Immature natural killer cell (primary cell): ENCODE results near the gene EPX. TPM values are rescaled to one million over a fixed set of nuclear protein-coding genes. Genes with fewer than 3 reads are reported as not detected.

Source experiments
- DNase-seq, 3 donors: peaks; one replicate each; pipeline ENCODE4 v3.0.0; 2022; ENCODE audit warnings: mixed read lengths in 1 of 3
- H3K27ac Mint-ChIP-seq, 6 donors: one replicate each; pipeline ENCODE4 v1.8.0; 2020; ENCODE audit warnings: mixed read lengths in 6 of 6, mild to moderate bottlenecking in 5 of 6, inconsistent platforms in 4 of 6, moderate library complexity in 3 of 6
- H3K27me3 Mint-ChIP-seq, 3 donors: one replicate each; pipeline ENCODE4 v1.8.0; 2020 to 2021; ENCODE audit warnings: low read depth in 3 of 3, mild to moderate bottlenecking in 3 of 3, mixed read lengths in 3 of 3, moderate library complexity in 3 of 3, inconsistent platforms in 1 of 3
- H3K36me3 Mint-ChIP-seq, 3 donors: one replicate each; pipeline ENCODE4 v1.8.0; 2020; ENCODE audit warnings: mixed read lengths in 3 of 3, inconsistent platforms in 2 of 3, mild to moderate bottlenecking in 2 of 3
- H3K4me1 Mint-ChIP-seq, 2 donors: one replicate each; pipeline ENCODE4 v1.8.0; 2020; ENCODE audit warnings: inconsistent platforms in 2 of 2, mild to moderate bottlenecking in 2 of 2, mixed read lengths in 2 of 2, moderate library complexity in 1 of 2
- H3K4me3 Mint-ChIP-seq, 5 donors: one replicate each; pipeline ENCODE4 v1.8.0; 2020; ENCODE audit warnings: mild to moderate bottlenecking in 5 of 5, mixed read lengths in 5 of 5, inconsistent platforms in 3 of 5, moderate library complexity in 3 of 5
- H3K9me3 Mint-ChIP-seq, 6 donors: one replicate each; pipeline ENCODE4 v1.8.0; 2020; ENCODE audit warnings: mild to moderate bottlenecking in 6 of 6, mixed read lengths in 6 of 6, inconsistent platforms in 4 of 6, moderate library complexity in 3 of 6
- polyA plus RNA-seq, 3 donors: library from polyadenylated mRNA; unstranded; fragments of 300-500 nt; fragmentation: Illumina TruSeq; gene quantifications; one replicate each; pipeline ENCODE4 v1.2.3, GENCODE V29; 2021

Gene EPX
- polyA plus RNA-seq, 3 donors from 2014 or later: not detected

DNA sequence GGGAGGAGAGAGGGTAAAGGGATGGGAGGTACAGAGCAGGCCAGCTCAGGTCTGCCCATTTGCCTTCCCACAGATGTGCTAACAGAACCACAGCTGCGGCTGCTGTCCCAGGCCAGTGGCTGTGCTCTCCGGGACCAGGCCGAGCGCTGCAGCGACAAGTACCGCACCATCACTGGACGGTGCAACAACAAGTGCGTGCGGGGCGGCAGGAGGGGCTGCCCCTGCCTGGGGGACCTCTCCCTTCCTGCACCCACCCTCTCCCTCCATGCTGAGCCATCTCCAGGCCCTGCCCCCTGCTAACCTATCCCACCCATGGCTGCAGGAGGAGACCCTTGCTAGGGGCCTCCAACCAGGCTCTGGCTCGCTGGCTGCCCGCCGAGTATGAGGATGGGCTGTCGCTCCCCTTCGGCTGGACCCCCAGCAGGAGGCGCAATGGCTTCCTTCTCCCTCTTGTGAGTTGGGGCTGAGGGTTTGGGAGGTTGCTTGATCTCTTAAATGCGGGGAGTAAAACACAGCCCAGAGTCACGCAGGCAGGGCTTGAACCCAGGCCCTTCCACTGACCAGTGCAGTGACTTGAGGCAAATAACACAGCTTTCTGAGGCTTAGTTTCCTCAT, 1.2 kb downstream of the EPX start:
- DNase-seq: no peak
- Mint-ChIP-seq H3K27ac (no peak overlapping the region), H3K4me3 (no peak overlapping the region), H3K27me3 (peaks cover 3 to 8% (median 4%) of the 10 kb centered on the region in 3 donors), H3K4me1 (no peaks in the 10 kb centered on the region), H3K36me3 (no peaks in the 10 kb centered on the region), H3K9me3 (no peaks in the 10 kb centered on the region)

DNA sequence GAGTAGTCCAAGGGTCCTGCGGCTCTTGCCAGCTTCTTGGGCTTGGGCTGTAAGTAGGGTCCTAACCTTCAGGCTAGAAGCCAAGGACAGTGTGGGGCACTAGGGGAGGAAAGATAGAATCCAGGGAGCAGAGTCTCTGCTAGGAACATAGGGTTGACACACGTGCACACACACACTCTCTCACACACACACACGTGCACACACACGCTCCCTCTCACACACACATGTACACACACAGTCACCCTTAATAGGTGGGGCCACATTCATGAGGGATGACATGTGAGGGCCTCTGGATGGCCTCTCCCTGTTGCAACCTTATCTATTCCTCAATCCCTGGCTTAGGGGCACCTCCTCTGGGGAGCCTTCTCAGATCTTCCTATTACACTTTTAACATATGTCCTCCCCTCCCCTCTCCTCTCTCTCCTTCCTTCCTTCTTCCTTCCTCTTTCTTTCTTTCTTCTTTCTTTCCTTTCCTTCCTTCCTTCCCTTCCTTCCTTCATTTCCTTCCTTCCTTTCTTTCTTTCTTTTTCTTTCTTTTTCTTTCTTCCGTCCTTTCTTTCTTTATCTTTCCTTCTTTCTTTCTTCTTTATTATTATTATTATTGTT, 3.1 kb downstream of the EPX start:
- H3K9me3 Mint-ChIP-seq: no peaks in the 10 kb centered on the region
- DNase-seq: no peak
- H3K27me3 Mint-ChIP-seq: peaks cover 3 to 10% (median 4%) of the 10 kb centered on the region in 3 donors
- H3K4me3 Mint-ChIP-seq: no peak overlapping the region
- no peak overlapping the region for H3K27ac Mint-ChIP-seq
- peaks cover 0 to 1% of the 10 kb centered on the region in 2 donors for H3K4me1 Mint-ChIP-seq
- H3K36me3 Mint-ChIP-seq: no peaks in the 10 kb centered on the region

DNA sequence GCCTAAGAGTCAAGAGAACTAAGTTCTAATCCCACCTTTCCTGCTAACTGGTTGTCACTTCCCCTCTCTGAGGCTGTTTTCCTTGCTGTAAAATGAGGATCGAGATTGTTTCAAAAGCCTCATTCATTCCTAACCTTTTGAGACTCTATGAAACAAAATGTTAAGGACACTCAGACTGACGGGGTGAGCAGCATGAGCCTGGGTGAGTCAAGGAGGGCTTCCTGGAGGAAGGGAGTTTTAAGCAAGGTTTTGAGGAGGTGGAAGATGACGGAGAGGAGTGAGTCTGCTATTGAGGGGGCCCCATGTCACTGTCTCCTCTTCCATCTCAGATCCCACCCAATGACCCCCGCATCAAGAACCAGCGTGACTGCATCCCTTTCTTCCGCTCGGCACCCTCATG, 4.1 kb downstream of the EPX start:
- Mint-ChIP-seq H3K4me1 (peaks cover 0 to 1% of the 10 kb centered on the region in 2 donors), H3K27ac (no peak overlapping the region), H3K9me3 (no peaks in the 10 kb centered on the region), H3K27me3 (peaks cover 3 to 10% (median 4%) of the 10 kb centered on the region in 3 donors), H3K4me3 (no peak overlapping the region), H3K36me3 (no peaks in the 10 kb centered on the region)
- DNase-seq: no peak

DNA sequence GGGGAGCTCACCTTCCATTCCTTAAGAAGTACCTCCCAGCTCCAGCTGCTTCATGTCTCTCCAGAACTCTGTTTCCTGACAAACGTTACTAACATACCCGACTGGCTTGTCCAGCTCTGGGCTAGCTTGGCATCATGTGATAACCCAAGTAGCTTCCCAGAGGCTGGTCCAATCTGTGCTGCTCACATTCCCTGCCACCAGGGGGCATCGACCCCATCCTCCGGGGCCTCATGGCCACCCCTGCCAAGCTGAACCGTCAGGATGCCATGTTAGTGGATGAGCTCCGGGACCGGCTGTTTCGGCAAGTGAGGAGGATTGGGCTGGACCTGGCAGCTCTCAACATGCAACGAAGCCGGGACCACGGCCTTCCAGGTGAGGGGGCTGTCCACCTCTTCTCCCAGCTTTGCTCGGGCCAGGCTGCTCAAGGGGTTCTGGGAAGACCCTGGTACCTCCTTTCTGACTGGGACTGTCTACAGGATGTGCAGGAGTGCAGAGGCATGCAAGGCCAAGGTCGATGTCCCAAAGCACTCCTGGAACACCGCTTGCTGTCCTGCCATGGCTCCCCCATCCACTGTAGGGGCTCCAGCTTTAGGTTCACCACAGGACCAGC, 7.6 kb downstream of the EPX start:
- Mint-ChIP-seq H3K4me1 (peaks cover 0 to 1% of the 10 kb centered on the region in 2 donors), H3K9me3 (no peaks in the 10 kb centered on the region), H3K27me3 (peaks cover 3 to 8% (median 6%) of the 10 kb centered on the region in 3 donors), H3K27ac (no peak overlapping the region), H3K4me3 (no peak overlapping the region), H3K36me3 (peaks cover 0 to under 1% (median 0%) of the 10 kb centered on the region in 3 donors)
- peak; percentile 34 to 44 (median 35) for DNase-seq

DNA sequence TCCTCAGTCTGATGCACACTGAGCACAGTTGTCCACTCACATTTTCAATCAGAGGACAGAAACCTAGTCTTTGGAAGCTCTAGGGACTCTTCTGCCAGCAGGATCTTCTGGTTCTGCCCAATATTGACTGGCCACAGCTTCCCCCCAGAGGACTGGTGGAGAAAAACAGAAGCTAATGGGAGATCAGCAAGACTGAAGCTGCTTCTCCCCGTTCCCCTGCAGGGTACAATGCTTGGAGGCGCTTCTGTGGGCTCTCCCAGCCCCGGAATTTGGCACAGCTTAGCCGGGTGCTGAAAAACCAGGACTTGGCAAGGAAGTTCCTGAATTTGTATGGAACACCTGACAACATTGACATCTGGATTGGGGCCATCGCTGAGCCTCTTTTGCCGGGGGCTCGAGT, 10.3 kb downstream of the EPX start:
- no peak overlapping the region for H3K27ac Mint-ChIP-seq
- no peak overlapping the region for H3K4me3 Mint-ChIP-seq
- peaks cover 3% of the 10 kb centered on the region in 3 donors for H3K27me3 Mint-ChIP-seq
- no peaks in the 10 kb centered on the region for H3K9me3 Mint-ChIP-seq
- peaks cover 0 to 1% of the 10 kb centered on the region in 2 donors for H3K4me1 Mint-ChIP-seq
- peaks cover 0 to 8% (median 4%) of the 10 kb centered on the region in 3 donors for H3K36me3 Mint-ChIP-seq
- DNase-seq: no peak

DNA sequence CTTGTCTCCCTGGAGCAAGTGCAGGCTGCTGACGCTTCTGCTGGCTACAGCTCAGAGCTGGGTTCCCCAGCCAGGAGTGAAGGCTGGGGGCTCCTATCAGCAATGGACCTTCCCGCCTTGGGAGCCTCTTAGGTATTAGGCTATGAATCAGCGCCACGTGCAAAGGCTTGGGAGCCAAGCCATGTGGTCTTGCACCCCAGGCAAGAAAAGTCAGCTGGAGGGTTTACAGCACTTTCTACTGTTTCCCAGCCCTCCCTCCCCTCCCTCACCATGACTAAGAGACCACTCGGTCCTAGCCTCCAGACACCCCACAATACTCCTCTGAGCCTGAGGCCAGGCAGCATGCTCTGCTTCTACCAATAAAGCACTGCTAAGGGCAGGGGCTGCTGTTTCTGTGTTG, 12.3 kb downstream of the EPX start:
- peaks cover 0 to 1% of the 10 kb centered on the region in 2 donors for H3K4me1 Mint-ChIP-seq
- H3K27ac Mint-ChIP-seq: no peak overlapping the region
- H3K36me3 Mint-ChIP-seq: peaks cover 7 to 16% (median 13%) of the 10 kb centered on the region in 3 donors
- H3K4me3 Mint-ChIP-seq: no peak overlapping the region
- H3K27me3 Mint-ChIP-seq: peaks cover 0 to 3% (median 3%) of the 10 kb centered on the region in 3 donors
- DNase-seq: no peak
- H3K9me3 Mint-ChIP-seq: no peaks in the 10 kb centered on the region

DNA sequence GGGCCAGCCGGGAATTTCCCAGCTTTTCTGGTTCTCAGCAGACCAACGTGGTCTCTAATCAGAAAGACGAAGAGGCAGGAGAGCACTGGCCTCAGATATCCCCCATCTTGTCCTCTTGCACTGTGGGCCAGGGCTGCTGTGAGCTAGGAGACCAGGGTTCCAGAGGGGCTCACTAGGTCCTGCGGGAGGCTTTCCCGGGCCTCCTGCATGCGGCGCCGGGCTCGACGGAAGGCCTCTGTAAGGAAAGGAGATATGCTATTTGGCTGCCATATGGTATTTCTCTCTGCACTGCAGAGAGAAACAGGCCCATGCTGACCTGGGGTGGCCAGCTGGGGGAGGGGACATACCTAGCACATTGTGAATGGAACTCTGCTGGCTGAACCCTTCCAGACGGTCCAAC, 13.4 kb downstream of the EPX start:
- Mint-ChIP-seq H3K27ac (no peak overlapping the region), H3K9me3 (no peaks in the 10 kb centered on the region), H3K4me3 (no peak overlapping the region), H3K27me3 (peaks cover 0 to 3% (median 0%) of the 10 kb centered on the region in 3 donors), H3K4me1 (no peaks in the 10 kb centered on the region), H3K36me3 (peaks cover 12 to 22% (median 20%) of the 10 kb centered on the region in 3 donors)
- DNase-seq: no peak

DNA sequence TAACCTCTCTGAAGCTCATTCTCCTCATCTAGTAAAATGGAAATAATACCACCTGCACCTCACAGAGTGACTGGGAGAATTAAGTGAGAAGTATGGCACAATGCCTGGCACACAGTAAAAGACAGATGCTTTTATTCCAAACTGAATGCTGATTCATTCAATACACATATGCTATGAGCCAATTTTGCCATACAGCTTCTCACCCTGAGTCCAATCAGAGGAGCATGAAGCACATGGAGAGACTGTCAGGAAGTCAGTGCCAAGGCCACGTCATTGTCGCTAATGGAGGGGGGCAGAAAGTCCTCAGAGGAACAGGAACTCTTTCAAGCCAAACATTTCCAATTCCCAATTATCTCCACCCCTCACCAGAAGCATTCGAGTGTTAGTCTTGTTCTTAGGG, 14.9 kb downstream of the EPX start:
- DNase-seq: no peak
- H3K36me3 Mint-ChIP-seq: peaks cover 12 to 29% (median 20%) of the 10 kb centered on the region in 3 donors
- H3K9me3 Mint-ChIP-seq: no peaks in the 10 kb centered on the region
- H3K4me1 Mint-ChIP-seq: no peaks in the 10 kb centered on the region
- no peak overlapping the region for H3K27ac Mint-ChIP-seq
- peaks cover 0 to 1% (median 0%) of the 10 kb centered on the region in 3 donors for H3K27me3 Mint-ChIP-seq
- no peak overlapping the region for H3K4me3 Mint-ChIP-seq

DNA sequence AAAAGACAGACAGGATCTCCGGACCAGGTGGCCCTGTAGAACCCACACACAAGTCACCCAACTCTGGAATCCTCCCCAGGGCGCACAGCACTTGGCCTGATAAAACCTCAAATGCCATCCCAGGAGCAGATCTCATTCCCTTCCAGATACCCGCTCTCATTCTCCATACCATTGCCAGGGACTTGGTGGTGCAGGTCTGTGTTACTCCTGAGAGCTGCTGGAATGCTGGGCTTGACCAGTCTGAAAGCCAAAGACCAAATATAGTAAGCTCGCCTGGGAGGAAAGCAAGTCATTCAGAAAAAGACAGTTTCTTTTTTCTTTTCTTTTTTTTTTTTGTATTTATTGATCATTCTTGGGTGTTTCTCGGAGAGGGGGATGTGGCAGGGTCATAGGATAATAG, 15.8 kb downstream of the EPX start:
- Mint-ChIP-seq H3K36me3 (peaks cover 12 to 33% (median 25%) of the 10 kb centered on the region in 3 donors), H3K9me3 (no peaks in the 10 kb centered on the region), H3K27ac (peak overlapping the region in 1 of 6 donors; percentile 25), H3K4me3 (no peak overlapping the region), H3K27me3 (no peaks in the 10 kb centered on the region), H3K4me1 (no peaks in the 10 kb centered on the region)
- DNase-seq: no peak

DNA sequence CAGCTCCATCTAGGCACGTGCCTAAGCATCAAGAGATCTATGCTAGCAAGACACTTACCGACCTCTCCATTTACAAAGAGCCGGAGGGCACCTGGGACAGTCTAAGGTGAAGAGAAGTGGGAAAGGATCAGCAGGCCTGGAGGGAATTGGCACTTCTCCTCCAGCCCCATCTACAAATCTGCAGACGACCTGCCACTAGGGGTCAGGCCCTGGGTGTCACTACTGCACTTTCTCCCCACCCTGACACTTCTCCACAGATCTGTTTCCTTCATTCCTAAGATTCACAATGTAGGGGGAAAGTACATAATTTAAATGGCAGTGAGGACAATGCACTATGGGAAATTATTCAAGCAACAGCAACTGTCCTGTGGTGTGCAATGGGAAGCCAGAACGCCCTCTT, 18.4 kb downstream of the EPX start:
- peaks cover 18 to 47% (median 31%) of the 10 kb centered on the region in 3 donors for H3K36me3 Mint-ChIP-seq

DNA sequence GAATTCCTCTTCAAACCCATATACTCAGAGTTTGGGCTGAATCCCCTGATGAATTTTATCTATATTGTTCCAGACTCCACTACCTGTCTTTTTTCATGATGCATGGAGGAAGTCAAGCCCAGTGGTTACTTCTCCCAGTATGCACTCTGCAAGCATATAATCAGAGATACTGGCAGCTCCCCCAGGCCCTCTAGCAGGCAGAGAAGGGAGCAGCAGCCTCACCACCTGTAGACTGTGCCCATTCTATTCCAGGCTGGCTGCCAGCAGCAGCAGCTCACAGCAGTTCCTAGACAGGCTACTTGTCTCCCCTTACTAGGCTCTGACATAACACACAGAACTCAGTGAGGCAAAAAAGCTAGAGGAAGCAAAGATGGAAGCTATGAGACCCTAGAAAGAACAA, 23.2 kb downstream of the EPX start:
- no peak for DNase-seq
- Mint-ChIP-seq H3K4me3 (no peak overlapping the region), H3K27ac (no peak overlapping the region), H3K36me3 (peaks cover 6 to 27% (median 15%) of the 10 kb centered on the region in 3 donors), H3K27me3 (peaks cover 5 to 11% (median 8%) of the 10 kb centered on the region in 3 donors), H3K9me3 (no peaks in the 10 kb centered on the region), H3K4me1 (peaks cover 19 to 22% of the 10 kb centered on the region in 2 donors)

More for the DNA sequence above, 18.4 kb downstream of the EPX start:
- no peak overlapping the region for H3K4me3 Mint-ChIP-seq
- H3K4me1 Mint-ChIP-seq: no peaks in the 10 kb centered on the region
- DNase-seq: no peak
- H3K27me3 Mint-ChIP-seq: no peaks in the 10 kb centered on the region
- no peak overlapping the region for H3K27ac Mint-ChIP-seq
- no peaks in the 10 kb centered on the region for H3K9me3 Mint-ChIP-seq

DNA sequence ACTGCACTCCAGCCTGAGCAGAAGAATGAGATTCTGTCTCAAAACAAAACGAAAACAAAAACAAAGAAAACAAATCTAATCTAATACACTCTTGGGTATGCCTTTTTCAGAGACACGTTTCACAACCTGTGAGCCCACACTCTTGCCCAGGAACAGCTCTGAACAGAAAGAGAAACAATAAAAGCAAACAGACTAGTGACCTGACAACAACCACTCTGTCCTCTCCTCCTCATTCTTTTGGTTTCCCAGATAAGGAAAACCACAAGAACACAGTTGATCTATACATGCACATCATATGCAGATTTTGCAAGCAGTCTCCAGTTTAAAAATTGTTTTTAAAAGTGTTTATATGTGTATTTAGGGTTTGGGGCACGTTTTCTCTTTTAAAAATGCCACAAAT, 25.2 kb downstream of the EPX start:
- Mint-ChIP-seq H3K4me1 (peaks cover 24 to 26% of the 10 kb centered on the region in 2 donors), H3K36me3 (peaks cover 6 to 18% (median 12%) of the 10 kb centered on the region in 3 donors), H3K9me3 (no peaks in the 10 kb centered on the region), H3K27me3 (peaks cover 5 to 12% (median 11%) of the 10 kb centered on the region in 3 donors), H3K27ac (peak overlapping the region; percentile 50 to 96 (median 75)), H3K4me3 (peak overlapping the region; percentile 31 to 54 (median 48))
- no peak for DNase-seq

DNA sequence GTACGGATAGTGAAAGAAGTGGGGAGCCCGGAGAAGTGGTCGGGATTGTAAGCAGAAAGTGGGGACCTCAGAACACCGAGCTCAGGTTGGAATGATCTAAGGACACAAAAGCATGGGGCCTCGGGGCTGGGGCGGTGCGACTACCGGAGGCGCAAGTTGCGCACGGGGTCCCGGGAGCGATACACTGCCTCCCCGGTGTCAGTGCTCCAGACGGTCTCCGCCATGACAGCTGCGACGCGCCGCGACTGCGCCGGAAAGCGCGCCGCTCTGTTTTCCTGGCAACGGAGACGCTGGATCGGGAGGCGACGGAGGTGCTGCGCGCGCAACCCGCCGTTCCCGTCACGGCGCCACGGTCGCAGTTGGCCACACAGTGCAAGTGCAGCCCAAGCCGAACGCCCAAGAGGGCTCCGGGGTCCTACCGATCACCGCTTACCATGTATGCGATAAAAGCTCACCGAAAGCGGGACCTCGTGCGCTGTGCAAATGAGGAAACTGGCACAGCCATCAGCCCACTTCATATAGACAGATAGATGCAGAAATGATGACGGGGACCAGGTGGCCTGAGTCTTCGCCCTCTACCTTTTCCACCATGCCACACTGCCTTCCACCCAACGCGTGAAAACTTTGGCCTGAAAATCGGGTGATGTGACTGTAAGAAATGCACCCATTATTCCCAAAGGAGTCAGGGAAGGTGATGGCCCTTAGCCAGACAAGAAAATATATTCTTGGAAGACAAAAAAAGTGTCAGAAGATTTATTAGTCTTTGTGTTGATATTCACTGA, 26.7 kb downstream of the EPX start, which contains the start of gene MKS1:
MKS1 (minus strand) TSS at position 249 of the 782 bp plus-strand sequence; CDS start at position 224, 25 bp downstream.
- Mint-ChIP-seq H3K27ac (peak within 1 kb of the TSS; percentile 85 to 97 (median 94)), H3K36me3 (peaks cover 0 to 6% (median 5%) of the 10 kb centered on the region in 3 donors), H3K4me1 (peaks cover 24 to 26% of the 10 kb centered on the region in 2 donors), H3K4me3 (peak within 1 kb of the TSS; percentile 86 to 96 (median 92)), H3K27me3 (peaks cover 5 to 19% (median 11%) of the 10 kb centered on the region in 3 donors), H3K9me3 (no peaks in the 10 kb centered on the region)
- DNase-seq: peak; percentile 94 to 95 (median 95)
